ENCODE data around the gene NPAS3. TPM values are rescaled to one million over a fixed set of nuclear protein-coding genes. Genes with fewer than 3 reads are reported as not detected.

The NPAS3 gene
- total RNA-seq (ENCODE audit: unreplicated experiment): 1.6 TPM
- long read RNA-seq, partial matches to known transcripts: 1 of 1 reads
- long read RNA-seq, other reads (novel, unspliced or antisense): 0 of 1 reads

DNA sequence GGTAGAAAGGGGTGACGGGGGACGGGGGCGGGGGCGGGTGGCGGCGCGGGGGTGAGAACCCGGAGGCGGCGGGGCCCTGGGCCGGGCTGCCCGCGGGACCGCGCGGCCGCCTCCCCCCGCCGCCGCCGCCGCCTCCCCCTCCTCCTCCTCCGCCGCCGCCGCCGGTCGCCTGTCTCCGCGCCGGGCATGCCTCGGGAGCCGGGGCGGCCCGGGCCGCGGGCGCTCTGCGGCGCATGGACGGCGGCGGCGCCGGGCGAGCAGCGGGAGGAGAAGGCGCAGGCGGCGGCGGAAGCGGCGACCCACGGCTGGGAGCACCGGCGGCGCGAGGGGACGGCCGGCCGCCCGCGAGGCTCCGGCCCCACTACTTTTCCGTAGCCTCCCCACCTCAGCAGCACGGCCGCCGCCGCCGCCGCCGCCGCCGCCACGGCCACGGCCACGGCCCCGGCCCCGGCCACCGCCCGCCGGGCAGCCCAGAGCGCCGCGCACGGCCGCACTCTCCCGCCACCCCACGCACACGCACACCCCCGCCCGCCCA is at the start of gene NPAS3:
NPAS3 (plus strand) TSS at position 161 of the 535 bp plus-strand sequence.
- DNase-seq (ENCODE audit: low spot score): peak; percentile 46
- Mint-ChIP-seq H3K4me3 (ENCODE audit: unreplicated experiment) (peak within 1 kb of the TSS; percentile 98), H3K27ac (ENCODE audit: unreplicated experiment) (peak within 1 kb of the TSS; percentile 97), H3K36me3 (ENCODE audit: low read depth, unreplicated experiment) (peaks cover 4% of the 10 kb centered on the region), H3K4me1 (ENCODE audit: unreplicated experiment) (peaks cover 23% of the 10 kb centered on the region), H3K27me3 (ENCODE audit: unreplicated experiment) (peaks cover 14% of the 10 kb centered on the region), H3K9me3 (ENCODE audit: unreplicated experiment) (no peaks in the 10 kb centered on the region)
- TF ChIP-seq, protein P1, sequence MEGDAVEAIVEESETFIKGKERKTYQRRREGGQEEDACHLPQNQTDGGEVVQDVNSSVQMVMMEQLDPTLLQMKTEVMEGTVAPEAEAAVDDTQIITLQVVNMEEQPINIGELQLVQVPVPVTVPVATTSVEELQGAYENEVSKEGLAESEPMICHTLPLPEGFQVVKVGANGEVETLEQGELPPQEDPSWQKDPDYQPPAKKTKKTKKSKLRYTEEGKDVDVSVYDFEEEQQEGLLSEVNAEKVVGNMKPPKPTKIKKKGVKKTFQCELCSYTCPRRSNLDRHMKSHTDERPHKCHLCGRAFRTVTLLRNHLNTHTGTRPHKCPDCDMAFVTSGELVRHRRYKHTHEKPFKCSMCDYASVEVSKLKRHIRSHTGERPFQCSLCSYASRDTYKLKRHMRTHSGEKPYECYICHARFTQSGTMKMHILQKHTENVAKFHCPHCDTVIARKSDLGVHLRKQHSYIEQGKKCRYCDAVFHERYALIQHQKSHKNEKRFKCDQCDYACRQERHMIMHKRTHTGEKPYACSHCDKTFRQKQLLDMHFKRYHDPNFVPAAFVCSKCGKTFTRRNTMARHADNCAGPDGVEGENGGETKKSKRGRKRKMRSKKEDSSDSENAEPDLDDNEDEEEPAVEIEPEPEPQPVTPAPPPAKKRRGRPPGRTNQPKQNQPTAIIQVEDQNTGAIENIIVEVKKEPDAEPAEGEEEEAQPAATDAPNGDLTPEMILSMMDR (IDR thresholded peaks at IDR 0.05; ENCODE audit: unreplicated experiment): no peak

DNA sequence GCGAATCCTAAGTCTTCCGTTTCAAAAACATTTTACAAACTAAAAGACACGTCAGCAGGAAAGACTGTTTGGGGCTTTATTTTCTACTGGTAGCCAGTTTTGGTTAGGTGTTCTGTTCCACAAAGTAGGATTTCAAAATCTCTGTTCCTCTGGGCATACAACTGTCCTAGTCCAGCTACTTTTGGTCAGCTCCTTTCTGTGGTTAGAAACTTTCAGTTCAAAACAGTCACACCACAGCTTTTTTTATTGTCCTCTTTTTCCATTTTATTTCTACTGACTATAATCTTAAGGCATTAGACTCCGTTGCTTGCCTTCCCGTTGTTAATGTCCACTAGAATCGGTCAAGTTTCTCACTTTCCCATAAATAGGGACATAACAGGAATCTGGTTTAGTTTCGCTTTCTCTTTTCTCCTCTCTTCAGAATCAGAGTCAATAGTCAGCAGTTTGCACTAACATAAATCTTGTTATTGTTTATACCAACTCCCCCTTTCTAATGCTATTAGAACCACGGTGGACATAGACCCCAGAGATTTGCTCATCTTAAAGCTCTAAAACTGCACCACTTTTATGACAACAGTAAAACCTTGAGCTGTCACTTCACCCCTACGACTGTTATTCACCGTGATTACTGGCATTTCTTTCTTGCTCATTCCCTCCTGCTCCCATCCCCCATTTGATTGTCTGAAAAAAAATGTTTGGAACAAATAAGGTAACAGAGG is 41.5 kb upstream of the NPAS3 start:
- no peaks in the 10 kb centered on the region for H3K4me1 Mint-ChIP-seq (ENCODE audit: unreplicated experiment)
- no peak for DNase-seq (ENCODE audit: low spot score)
- no peaks in the 10 kb centered on the region for H3K9me3 Mint-ChIP-seq (ENCODE audit: unreplicated experiment)
- TF ChIP-seq, protein P1 (IDR thresholded peaks at IDR 0.05; ENCODE audit: unreplicated experiment): no peak
- H3K27me3 Mint-ChIP-seq (ENCODE audit: unreplicated experiment): no peaks in the 10 kb centered on the region
- H3K4me3 Mint-ChIP-seq (ENCODE audit: unreplicated experiment): no peak overlapping the region
- no peaks in the 10 kb centered on the region for H3K36me3 Mint-ChIP-seq (ENCODE audit: low read depth, unreplicated experiment)
- H3K27ac Mint-ChIP-seq (ENCODE audit: unreplicated experiment): no peak overlapping the region

DNA sequence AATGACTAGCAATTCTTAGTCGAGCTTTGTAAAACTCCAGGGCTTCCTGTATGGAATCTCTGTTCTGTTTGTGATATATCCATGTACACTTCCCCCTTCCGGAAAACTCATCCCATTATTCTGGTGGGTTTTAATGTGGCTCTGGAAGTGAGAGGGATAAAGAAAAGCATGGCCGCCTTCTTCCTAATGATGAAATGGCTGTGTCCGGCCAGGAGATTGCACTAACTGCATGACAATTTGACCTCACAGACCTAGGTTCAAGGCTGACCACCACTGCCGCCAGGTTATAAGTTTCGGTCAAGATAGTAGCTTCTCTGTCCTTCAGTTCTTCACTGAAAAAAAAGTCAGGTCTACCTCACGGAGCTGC is 41.0 kb upstream of the NPAS3 start:
- no peak for DNase-seq (ENCODE audit: low spot score)
- no peak overlapping the region for H3K27ac Mint-ChIP-seq (ENCODE audit: unreplicated experiment)
- H3K4me3 Mint-ChIP-seq (ENCODE audit: unreplicated experiment): no peak overlapping the region
- H3K36me3 Mint-ChIP-seq (ENCODE audit: low read depth, unreplicated experiment): no peaks in the 10 kb centered on the region
- TF ChIP-seq, protein P1 (IDR thresholded peaks at IDR 0.05; ENCODE audit: unreplicated experiment): no peak
- H3K4me1 Mint-ChIP-seq (ENCODE audit: unreplicated experiment): no peaks in the 10 kb centered on the region
- no peaks in the 10 kb centered on the region for H3K27me3 Mint-ChIP-seq (ENCODE audit: unreplicated experiment)
- H3K9me3 Mint-ChIP-seq (ENCODE audit: unreplicated experiment): no peaks in the 10 kb centered on the region

DNA sequence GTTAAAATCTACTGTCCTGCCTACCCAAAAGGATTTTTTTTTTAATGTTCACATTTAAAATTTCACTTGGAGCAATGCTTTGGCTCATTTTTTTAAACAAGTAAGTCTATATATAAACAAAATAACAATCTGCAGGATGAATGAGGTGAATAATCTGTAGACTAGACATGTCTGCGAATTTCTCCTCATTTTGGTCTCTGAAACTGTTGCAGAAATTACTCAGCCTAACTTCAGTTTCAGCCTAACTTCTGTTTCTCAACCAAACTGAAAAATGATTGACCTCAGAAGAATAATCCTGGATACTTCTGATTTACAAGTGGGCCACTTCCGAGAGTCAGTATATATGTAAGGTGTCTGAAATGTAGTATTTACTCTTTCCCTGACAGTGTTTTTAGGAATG is 39.8 kb upstream of the NPAS3 start:
- Mint-ChIP-seq H3K36me3 (ENCODE audit: low read depth, unreplicated experiment) (no peaks in the 10 kb centered on the region), H3K27ac (ENCODE audit: unreplicated experiment) (no peak overlapping the region), H3K27me3 (ENCODE audit: unreplicated experiment) (no peaks in the 10 kb centered on the region), H3K4me3 (ENCODE audit: unreplicated experiment) (no peak overlapping the region), H3K9me3 (ENCODE audit: unreplicated experiment) (no peaks in the 10 kb centered on the region), H3K4me1 (ENCODE audit: unreplicated experiment) (no peaks in the 10 kb centered on the region)
- TF ChIP-seq, protein P1 (IDR thresholded peaks at IDR 0.05; ENCODE audit: unreplicated experiment): no peak
- DNase-seq (ENCODE audit: low spot score): no peak

DNA sequence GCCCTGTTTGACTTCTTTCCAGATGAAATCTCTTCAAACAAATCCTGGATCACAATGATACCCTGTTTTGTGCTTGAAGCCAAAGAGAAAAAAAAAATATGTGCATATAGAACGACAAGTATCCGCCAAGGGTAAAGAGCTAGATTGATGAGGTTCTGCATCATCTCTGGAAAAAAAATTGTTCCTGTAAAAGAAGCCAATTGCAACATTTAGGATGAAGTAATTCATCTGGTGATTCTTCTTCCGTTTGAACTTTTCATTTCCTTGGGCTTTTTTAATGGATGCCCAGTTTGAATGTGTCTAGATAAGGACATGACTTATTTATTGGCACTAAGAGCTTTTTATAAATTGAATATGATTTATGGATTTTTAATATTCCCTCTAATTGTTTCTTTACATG is 38.1 kb upstream of the NPAS3 start:
- Mint-ChIP-seq H3K36me3 (ENCODE audit: low read depth, unreplicated experiment) (no peaks in the 10 kb centered on the region), H3K27me3 (ENCODE audit: unreplicated experiment) (no peaks in the 10 kb centered on the region), H3K4me3 (ENCODE audit: unreplicated experiment) (no peak overlapping the region), H3K4me1 (ENCODE audit: unreplicated experiment) (no peaks in the 10 kb centered on the region), H3K9me3 (ENCODE audit: unreplicated experiment) (no peaks in the 10 kb centered on the region), H3K27ac (ENCODE audit: unreplicated experiment) (no peak overlapping the region)
- TF ChIP-seq, protein P1 (IDR thresholded peaks at IDR 0.05; ENCODE audit: unreplicated experiment): no peak
- no peak for DNase-seq (ENCODE audit: low spot score)
